Vagina (tissue), 2 donors: ENCODE results near the gene CRMP1. TPM values are rescaled to one million over a fixed set of nuclear protein-coding genes. Genes with fewer than 3 reads are reported as not detected.

Source experiments
- DNase-seq, 2 donors: peaks; one replicate each; pipeline ENCODE4 v3.0.0-alpha.2; 2017; ENCODE audit errors: extremely low spot score in 2 of 2
- H3K27ac ChIP-seq: fragments of 200-600 bp; sonication (generic); one replicate; pipeline ENCODE4 v1.5.1; 2019
- H3K27me3 ChIP-seq: fragments of 200-600 bp; sonication (generic); one replicate; pipeline ENCODE4 v1.5.1; 2019
- H3K36me3 ChIP-seq, 2 donors: fragments of 200-600 bp; sonication (generic); one replicate each; pipeline ENCODE4 v1.5.1; 2017 to 2019
- H3K4me1 ChIP-seq: fragments of 200-600 bp; sonication (generic); one replicate; pipeline ENCODE4 v1.5.1; 2019
- H3K4me3 ChIP-seq, 2 donors: fragments of 200-600 bp; sonication (generic); 1 replicate in 1 of 2; 2 replicates in 1 of 2; pipeline ENCODE4 v1.5.1; 2016 to 2019
- H3K9me3 ChIP-seq: fragments of 200-600 bp; sonication (generic); one replicate; pipeline ENCODE4 v1.5.1; 2019
- POLR2A ChIP-seq, 2 donors: fragments of 450-650 bp; IDR thresholded peaks; one replicate each; pipeline ENCODE4 v1.6.1; 2017; ENCODE audit warnings: antibody characterized with exemption in 2 of 2, mild to moderate bottlenecking in 2 of 2, moderate library complexity in 2 of 2
- POLR2AphosphoS5 ChIP-seq, 2 donors: sonication (generic); formaldehyde crosslinking; IDR thresholded peaks; one replicate each; pipeline ENCODE4 v1.9.0; 2017; ENCODE audit warnings: antibody characterized with exemption in 2 of 2, mild to moderate bottlenecking in 2 of 2, low read depth in 1 of 2; ENCODE audit not compliant: insufficient read depth in 1 of 2
- intact Hi-C: fragments of 100-400 bp; cut with DNase I; formaldehyde crosslinking; loops from one replicate; pipeline ENCODE4 v1.15.1; 2023
- total RNA-seq: library from RNA; depleted of rRNA; stranded (reverse); fragments of >200 nt; gene quantifications from one replicate; pipeline ENCODE4 v1.2.3, GENCODE V29; 2016
- TF ChIP-seq, protein P1 (sequence below), 3 experiments: fragments of 450-650 bp in 2 of 3; fragments of 200-600 bp in 1 of 3; sonication (generic) in 1 of 3; IDR thresholded peaks; one replicate each; pipeline ENCODE4 v1.5.1; 2017 to 2019; ENCODE audit warnings: antibody characterized with exemption in 3 of 3, mild to moderate bottlenecking in 2 of 3, moderate library complexity in 2 of 3

CRMP1 gene
- total RNA-seq, result 3.4 TPM

GRCh38 chr4:5893004-5893580 is at the start of gene CRMP1:
CRMP1 (minus strand) TSS chr4:5893086; CDS start chr4:5892969, 117 bp downstream.
- no peak within 1 kb of the TSS for H3K27ac ChIP-seq
- no peaks in the 10 kb centered on the region for H3K9me3 ChIP-seq
- TF ChIP-seq POLR2AphosphoS5 (IDR thresholded peaks at IDR 0.05; ENCODE audit: insufficient read depth in 1 of 2, low read depth in 1 of 2) (no peak), POLR2A (IDR thresholded peaks at IDR 0.05) (no peak)
- TF ChIP-seq, protein P1, sequence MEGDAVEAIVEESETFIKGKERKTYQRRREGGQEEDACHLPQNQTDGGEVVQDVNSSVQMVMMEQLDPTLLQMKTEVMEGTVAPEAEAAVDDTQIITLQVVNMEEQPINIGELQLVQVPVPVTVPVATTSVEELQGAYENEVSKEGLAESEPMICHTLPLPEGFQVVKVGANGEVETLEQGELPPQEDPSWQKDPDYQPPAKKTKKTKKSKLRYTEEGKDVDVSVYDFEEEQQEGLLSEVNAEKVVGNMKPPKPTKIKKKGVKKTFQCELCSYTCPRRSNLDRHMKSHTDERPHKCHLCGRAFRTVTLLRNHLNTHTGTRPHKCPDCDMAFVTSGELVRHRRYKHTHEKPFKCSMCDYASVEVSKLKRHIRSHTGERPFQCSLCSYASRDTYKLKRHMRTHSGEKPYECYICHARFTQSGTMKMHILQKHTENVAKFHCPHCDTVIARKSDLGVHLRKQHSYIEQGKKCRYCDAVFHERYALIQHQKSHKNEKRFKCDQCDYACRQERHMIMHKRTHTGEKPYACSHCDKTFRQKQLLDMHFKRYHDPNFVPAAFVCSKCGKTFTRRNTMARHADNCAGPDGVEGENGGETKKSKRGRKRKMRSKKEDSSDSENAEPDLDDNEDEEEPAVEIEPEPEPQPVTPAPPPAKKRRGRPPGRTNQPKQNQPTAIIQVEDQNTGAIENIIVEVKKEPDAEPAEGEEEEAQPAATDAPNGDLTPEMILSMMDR (IDR thresholded peaks at IDR 0.05), result no peak
- intact Hi-C loops, result no loop called here
- H3K36me3 ChIP-seq, result no peaks in the 10 kb centered on the region
- peak within 1 kb of the TSS in 1 of 2 donors; percentile 30 for H3K4me3 ChIP-seq
- DNase-seq, result no peak
- peaks cover 19% of the 10 kb centered on the region for H3K4me1 ChIP-seq
- H3K27me3 ChIP-seq, result peaks cover 16% of the 10 kb centered on the region

- no peaks in the 10 kb centered on the region for H3K4me1 ChIP-seq
- no peaks in the 10 kb centered on the region for H3K36me3 ChIP-seq
- intact Hi-C loops, result no loop called here
- no peak for TF ChIP-seq POLR2AphosphoS5 (IDR thresholded peaks at IDR 0.05; ENCODE audit: insufficient read depth in 1 of 2, low read depth in 1 of 2)
- TF ChIP-seq, protein P1 (IDR thresholded peaks at IDR 0.05), result no peak
- TF ChIP-seq POLR2A (IDR thresholded peaks at IDR 0.05), result no peak
- H3K27me3 ChIP-seq, result no peaks in the 10 kb centered on the region
- DNase-seq, result no peak
- H3K4me3 ChIP-seq, result no peak overlapping the region
- H3K9me3 ChIP-seq, result no peaks in the 10 kb centered on the region
- H3K27ac ChIP-seq, result no peak overlapping the region
These were observed 48.7 kb upstream of the CRMP1 start for GRCh38 chr4:5941601-5942000.

- no peaks in the 10 kb centered on the region for H3K27me3 ChIP-seq
- H3K4me1 ChIP-seq, result no peaks in the 10 kb centered on the region
- H3K27ac ChIP-seq, result no peak overlapping the region
- H3K4me3 ChIP-seq, result no peak overlapping the region
- intact Hi-C loops, result no loop called here
- TF ChIP-seq POLR2AphosphoS5 (IDR thresholded peaks at IDR 0.05; ENCODE audit: insufficient read depth in 1 of 2, low read depth in 1 of 2), result no peak
- TF ChIP-seq, protein P1 (IDR thresholded peaks at IDR 0.05), result no peak
- no peak for TF ChIP-seq POLR2A (IDR thresholded peaks at IDR 0.05)
- DNase-seq, result no peak
- no peaks in the 10 kb centered on the region for H3K36me3 ChIP-seq
- no peaks in the 10 kb centered on the region for H3K9me3 ChIP-seq
These were observed 47.8 kb upstream of the CRMP1 start for GRCh38 chr4:5940470-5941203.

GRCh38 chr4:5933996-5934831 is 41.3 kb upstream of the CRMP1 start:
- TF ChIP-seq, protein P1 (IDR thresholded peaks at IDR 0.05), result no peak
- TF ChIP-seq POLR2A (IDR thresholded peaks at IDR 0.05) (no peak), POLR2AphosphoS5 (IDR thresholded peaks at IDR 0.05; ENCODE audit: insufficient read depth in 1 of 2, low read depth in 1 of 2) (no peak)
- Histone ChIP-seq H3K4me3 (no peak overlapping the region), H3K36me3 (no peaks in the 10 kb centered on the region), H3K27me3 (no peaks in the 10 kb centered on the region), H3K27ac (no peak overlapping the region), H3K9me3 (no peaks in the 10 kb centered on the region), H3K4me1 (no peaks in the 10 kb centered on the region)
- DNase-seq, result no peak
- intact Hi-C loops, result no loop called here
